Common myeloid progenitor, CD34-positive (primary cell): Measurements from ENCODE around the gene BORCS5.
A peak's percentile ranks its signal among the peaks of the same experiment; 100 is the strongest.
"Not testable (repeated sequence)": the region's sequence is repeated elsewhere in the genome, so short reads cannot be mapped to it uniquely, and the experiment has no call there.

Source experiments
- CTCF ChIA-PET: fragments of 350-600 bp; sonication (Branson Sonifier 250); formaldehyde crosslinking; loops from one replicate; lab custom pipeline; 2021; ENCODE audit warnings: antibody characterized with exemption; lab: Charles Lee
- POLR2A ChIA-PET: fragments of 350-600 bp; sonication (Branson Sonifier 250); formaldehyde crosslinking; loops from one replicate; lab custom pipeline; 2021; ENCODE audit warnings: antibody characterized with exemption; lab: Charles Lee
- DNase-seq, 3 donors: peaks; one replicate each; pipeline versions ENCODE4 v3.0.0 to v3.0.0-alpha.2; 2013
- H3K27ac ChIP-seq, 2 experiments: 1 replicate in 1 of 2; 2 replicates in 1 of 2; pipeline ENCODE4 v1.7.0; 2013; ENCODE audit warnings: inconsistent platforms in 2 of 2, low read length in 2 of 2, mild to moderate bottlenecking in 2 of 2, low read depth in 1 of 2, moderate library complexity in 1 of 2; ENCODE audit not compliant: severe bottlenecking in 2 of 2, insufficient read depth in 1 of 2, poor library complexity in 1 of 2
- H3K27me3 ChIP-seq, 5 experiments: replicated peaks in 2 of 5; 1 replicate in 3 of 5; 2 replicates in 2 of 5; pipeline versions ENCODE4 v1.6.1 to v1.7.0; 2013; ENCODE audit warnings: low read length in 4 of 5, mild to moderate bottlenecking in 2 of 5, moderate library complexity in 2 of 5, inconsistent platforms in 1 of 5; ENCODE audit not compliant: insufficient read depth in 5 of 5, control insufficient read depth in 4 of 5
- H3K36me3 ChIP-seq, 4 experiments: 1 replicate in 2 of 4; 2 replicates in 2 of 4; pipeline versions ENCODE4 v1.6.1 to v1.7.0; 2013; ENCODE audit warnings: low read length in 3 of 4, control low read depth in 1 of 4, mild to moderate bottlenecking in 1 of 4; ENCODE audit not compliant: control insufficient read depth in 4 of 4, insufficient read depth in 4 of 4
- H3K4me1 ChIP-seq, 4 experiments: 1 replicate in 3 of 4; 2 replicates in 1 of 4; pipeline versions ENCODE4 v1.6.1 to v1.7.1; 2013; ENCODE audit warnings: low read length in 3 of 4, mild to moderate bottlenecking in 3 of 4, control low read depth in 1 of 4, inconsistent platforms in 1 of 4, moderate library complexity in 1 of 4; ENCODE audit not compliant: control insufficient read depth in 4 of 4, insufficient read depth in 4 of 4; ENCODE audit errors: control extremely low read depth in 1 of 4
- H3K4me3 ChIP-seq, 7 experiments: 1 replicate in 4 of 7; 2 replicates in 3 of 7; pipeline versions ENCODE4 v1.5.1 to v1.7.0; 2013; ENCODE audit warnings: mild to moderate bottlenecking in 7 of 7, low read length in 6 of 7, moderate library complexity in 6 of 7, inconsistent platforms in 2 of 7, low read depth in 2 of 7, control low read depth in 1 of 7; ENCODE audit not compliant: insufficient read depth in 4 of 7, control insufficient read depth in 1 of 7; ENCODE audit errors: extremely low read depth in 1 of 7
- H3K9me3 ChIP-seq, 5 experiments: 1 replicate in 4 of 5; 2 replicates in 1 of 5; pipeline versions ENCODE4 v1.6.1 to v1.7.1; 2013; ENCODE audit warnings: low read length in 4 of 5, mild to moderate bottlenecking in 2 of 5, inconsistent platforms in 1 of 5, low read depth in 1 of 5, moderate library complexity in 1 of 5; ENCODE audit not compliant: control insufficient read depth in 4 of 5, insufficient read depth in 2 of 5; ENCODE audit errors: control extremely low read depth in 1 of 5
- WGBS: methylation state at CpG from one replicate; pipeline ENCODE4 v1.1.5; 2013; ENCODE audit not compliant: insufficient coverage; 5-methylcytosine and 5-hydroxymethylcytosine counted together

The BORCS5 gene

GRCh38 chr12:12336049-12336411 is 20.8 kb upstream of the BORCS5 start:
- ChIA-PET POLR2A (no interaction called here), CTCF (interaction anchor here (1.1 to 2.7 kb wide), 4 partner anchors 10 to 255 kb away, joined by 4 to 13 read pairs (median 6); partner anchors contain the start of genes LRP6 and MANSC1)
- 91% methylated on average over 5 of the region's 5 CpGs for WGBS
- H3K27me3 ChIP-seq, result no peaks in the 10 kb centered on the region
- no peak overlapping the region for H3K4me3 ChIP-seq
- H3K27ac ChIP-seq, result no peak overlapping the region
- no peaks in the 10 kb centered on the region for H3K9me3 ChIP-seq
- no peak for DNase-seq
- H3K4me1 ChIP-seq, result peaks cover 12 to 37% (median 23%) of the 10 kb centered on the region in 4 experiments
- no peaks in the 10 kb centered on the region for H3K36me3 ChIP-seq

GRCh38 chr12:12336511-12336910 is 20.4 kb upstream of the BORCS5 start:
- WGBS, result no CpG with 5 or more reads among the region's 1 CpG
- POLR2A ChIA-PET, result no interaction called here
- CTCF ChIA-PET, result interaction anchor here (0.6 to 1.9 kb wide), 3 partner anchors 9 to 218 kb away, joined by 3 to 8 read pairs (median 4); partner anchors contain the start of gene LRP6
- Histone ChIP-seq H3K27ac (no peak overlapping the region), H3K4me1 (peaks cover 12 to 37% (median 23%) of the 10 kb centered on the region in 4 experiments), H3K36me3 (peaks cover 0 to 4% (median 1%) of the 10 kb centered on the region in 4 experiments), H3K4me3 (no peak overlapping the region), H3K27me3 (no peaks in the 10 kb centered on the region), H3K9me3 (peaks cover 0 to 2% (median 0%) of the 10 kb centered on the region in 5 experiments)
- no peak for DNase-seq

- Histone ChIP-seq H3K36me3 (peaks cover 0 to 12% (median 2%) of the 10 kb centered on the region in 4 experiments), H3K4me1 (peaks cover 12 to 30% (median 17%) of the 10 kb centered on the region in 4 experiments), H3K4me3 (peak overlapping the region in 5 of 7 experiments; percentile 40 to 62 (median 57)), H3K27ac (peak overlapping the region in 1 of 2 experiments; percentile 49), H3K9me3 (peaks cover 0 to 2% (median 0%) of the 10 kb centered on the region in 5 experiments), H3K27me3 (no peaks in the 10 kb centered on the region)
- POLR2A ChIA-PET, result no interaction called here
- CTCF ChIA-PET, result interaction anchor here (0.7 to 1.6 kb wide), 7 partner anchors 10 to 261 kb away, joined by 3 to 4 read pairs (median 3); partner anchors contain the start of genes BORCS5 and MANSC1
- DNase-seq, result peak in 2 of 3 donors; percentile 24 to 38
- 63% methylated on average over 5 of the region's 8 CpGs for WGBS
Measured at GRCh38 chr12:12338527-12339168, 18.2 kb upstream of the BORCS5 start.

- Histone ChIP-seq H3K36me3 (no peaks in the 10 kb centered on the region), H3K27me3 (no peaks in the 10 kb centered on the region), H3K4me3 (peak within 1 kb of the TSS; percentile 60 to 89 (median 70)), H3K27ac (no peak within 1 kb of the TSS), H3K4me1 (peaks cover 2 to 22% (median 12%) of the 10 kb centered on the region in 4 experiments), H3K9me3 (peaks cover 0 to 2% (median 0%) of the 10 kb centered on the region in 5 experiments)
- POLR2A ChIA-PET, result interaction anchor here (0.6 to 0.9 kb wide), 2 partner anchors 373 to 448 kb away, joined by 3 to 6 read pairs; no protein-coding TSS in a partner anchor
- CTCF ChIA-PET, result interaction anchor here (0.8 to 2.9 kb wide), 11 partner anchors 8 to 364 kb away, joined by 3 to 13 read pairs (median 3); no protein-coding TSS in a partner anchor
- 0% methylated on average over 50 of the region's 68 CpGs for WGBS
- DNase-seq, result peak; percentile 62 to 83 (median 77)
Measured at GRCh38 chr12:12349711-12350665, 6.9 kb upstream of the BORCS5 start, which contains the start of gene MANSC1. TSS of gene MANSC1 (minus strand) at chr12:12350242. CDS start at chr12:12343314, 6,928 bp downstream.

- no peak for DNase-seq
- Histone ChIP-seq H3K36me3 (no peaks in the 10 kb centered on the region), H3K4me1 (peaks cover 4 to 22% (median 12%) of the 10 kb centered on the region in 4 experiments), H3K4me3 (peak overlapping the region in 5 of 7 experiments; percentile 68 to 89 (median 74)), H3K27ac (no peak overlapping the region), H3K27me3 (no peaks in the 10 kb centered on the region), H3K9me3 (no peaks in the 10 kb centered on the region)
- WGBS, result 100% methylated on average over 1 of the region's 3 CpGs
- POLR2A ChIA-PET, result no interaction called here
- CTCF ChIA-PET, result interaction anchor here (0.6 to 1.4 kb wide), 5 partner anchors 16 to 352 kb away, joined by 3 to 5 read pairs (median 3); no protein-coding TSS in a partner anchor
Measured at GRCh38 chr12:12350868-12351463, 5.9 kb upstream of the BORCS5 start.

GRCh38 chr12:12351468-12352185 is 5.3 kb upstream of the BORCS5 start:
- H3K36me3 ChIP-seq, POLR2A ChIA-PET, H3K27me3 ChIP-seq, H3K9me3 ChIP-seq, H3K27ac ChIP-seq, DNase-seq, H3K4me3 ChIP-seq: not testable (repeated sequence)
- H3K4me1 ChIP-seq, result peaks cover 4 to 27% (median 14%) of the 10 kb centered on the region in 4 experiments
- WGBS, result 91% methylated on average over 7 of the region's 19 CpGs
- CTCF ChIA-PET, result interaction anchor here (0.6 to 1.4 kb wide), 5 partner anchors 12 to 352 kb away, joined by 3 to 5 read pairs (median 3); no protein-coding TSS in a partner anchor
